Activated CD4-positive, alpha-beta T cell treated with anti-CD3 and anti-CD28 coated beads, Interleukin-2, amount 50 U/mL, for 48 hours (primary cell): ENCODE data around the gene CORO7.

Experiments used
- DNase-seq, 2 experiments: peaks; one replicate each; pipeline ENCODE4 v3.0.0-alpha.2; 2020

Gene CORO7

GRCh38 chr16:4332623-4333307, 83.6 kb downstream of the CORO7 start:
- DNase-seq: no peak

- DNase-seq: no peak
Measured at GRCh38 chr16:4332083-4332482, 84.3 kb downstream of the CORO7 start.

- DNase-seq: peak; percentile 77 to 82
Measured at GRCh38 chr16:4330277-4330874, 86.0 kb downstream of the CORO7 start.

DNA sequence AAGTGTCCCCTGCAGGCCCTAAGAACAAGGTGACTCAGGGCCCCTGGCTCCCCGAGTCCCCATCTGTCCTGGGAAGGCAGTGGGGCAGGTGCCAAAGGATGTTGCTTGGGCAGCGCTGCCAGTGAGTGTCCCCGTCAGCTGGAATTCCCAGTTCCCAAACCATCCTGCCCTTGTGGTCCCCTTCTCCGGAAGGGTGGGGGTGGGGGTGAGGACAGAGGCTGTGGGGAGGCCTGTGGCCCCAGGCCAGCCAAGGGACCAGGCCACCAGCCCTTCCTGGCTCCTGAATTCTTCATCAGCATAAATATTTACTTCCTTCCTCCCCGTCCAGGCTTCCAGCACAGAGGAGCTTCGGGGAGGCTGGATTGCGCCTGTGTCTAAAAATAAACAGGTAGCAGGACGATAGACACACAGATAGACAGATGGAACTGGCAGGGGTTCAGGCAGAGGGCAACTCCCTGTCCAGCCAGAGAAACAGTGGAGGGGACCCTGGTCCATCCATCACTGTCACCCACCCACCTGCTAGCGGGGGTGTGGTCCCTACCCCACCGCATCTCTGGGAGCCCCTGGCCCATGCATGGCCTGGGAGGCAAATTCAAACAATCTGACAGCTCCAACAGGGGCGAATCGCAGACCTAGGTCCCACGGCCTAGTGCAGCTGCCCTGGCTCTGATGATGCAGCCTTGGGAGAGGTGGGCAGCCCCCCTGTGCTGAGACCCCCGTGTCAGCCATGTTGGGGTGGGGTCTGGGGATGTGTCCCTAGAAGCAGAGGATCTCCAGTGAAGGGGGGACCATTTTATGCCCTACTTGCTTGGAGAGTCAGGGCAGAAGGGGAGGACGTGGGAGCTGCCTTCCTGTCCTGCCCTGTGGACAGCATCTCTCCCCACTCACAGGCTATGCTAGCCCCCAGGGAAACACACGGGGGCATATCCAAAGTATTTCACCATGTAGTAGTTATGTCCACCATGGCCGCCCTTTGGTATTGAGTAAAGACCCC, 87.3 kb downstream of the CORO7 start:
- no peak for DNase-seq

GRCh38 chr16:4328046-4328781, 88.2 kb downstream of the CORO7 start:
- DNase-seq: peak; percentile 61 to 69

DNA sequence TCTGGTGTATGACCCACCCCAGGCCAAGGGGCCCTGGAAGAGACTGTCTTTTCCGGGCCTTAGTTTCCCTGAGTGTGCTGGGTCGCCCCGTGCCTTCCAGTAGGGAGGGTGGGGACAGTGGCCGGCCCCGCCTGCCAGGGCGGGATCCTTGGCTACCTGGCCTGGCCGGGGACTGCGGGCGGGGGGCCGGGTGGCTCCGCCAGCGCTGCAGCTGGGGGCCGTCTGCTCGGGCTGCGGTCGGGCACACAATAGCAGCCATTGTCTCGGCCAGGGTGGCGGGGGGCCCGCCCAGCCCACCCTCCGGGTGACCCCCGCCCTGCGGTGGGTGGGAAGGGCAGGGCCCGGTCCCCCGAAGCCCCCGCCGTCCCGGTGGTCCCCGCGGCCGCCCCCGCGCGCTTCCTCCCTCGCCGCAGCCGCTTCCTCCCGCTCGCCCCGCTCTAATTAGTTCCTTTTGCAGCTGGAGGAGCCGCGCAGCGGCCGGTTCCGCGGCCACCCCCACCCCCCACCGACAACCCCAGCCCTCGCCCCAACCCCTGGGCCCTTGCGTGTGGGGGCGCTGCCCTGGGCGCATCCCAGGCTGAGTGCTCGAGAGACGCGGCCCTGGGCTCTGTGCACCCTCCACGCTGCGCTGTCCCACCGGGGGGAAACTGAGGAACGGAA, 88.9 kb downstream of the CORO7 start:
- no peak for DNase-seq

DNA sequence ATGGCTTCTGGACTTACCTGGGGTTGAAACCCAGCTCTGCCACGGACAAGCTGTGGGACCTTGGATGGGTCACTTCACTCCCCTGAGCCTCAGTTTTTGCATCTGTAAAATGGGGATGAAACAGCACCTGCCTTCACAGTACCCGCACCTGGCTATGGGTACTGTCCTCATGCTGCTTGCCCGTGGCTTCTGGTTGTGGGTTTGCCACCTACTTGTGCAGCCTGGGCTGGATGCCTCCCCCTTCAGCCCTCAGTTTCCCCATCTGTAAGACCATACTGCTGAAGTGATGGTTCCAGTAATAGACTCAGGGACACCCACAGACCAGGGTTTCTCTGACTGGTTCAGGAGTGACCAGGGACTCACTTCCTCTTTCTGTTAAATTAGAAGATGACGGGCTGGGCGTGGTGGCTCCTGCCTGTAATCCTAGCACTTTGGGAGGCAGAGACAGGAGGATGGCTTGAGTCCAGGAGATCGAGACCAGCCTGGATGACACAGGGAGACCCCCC, 91.1 kb downstream of the CORO7 start:
- DNase-seq: no peak

- DNase-seq: no peak
Measured at GRCh38 chr16:4324492-4325252, 91.7 kb downstream of the CORO7 start.

GRCh38 chr16:4323845-4324488, 92.4 kb downstream of the CORO7 start:
- DNase-seq: no peak

GRCh38 chr16:4323071-4323844, 93.1 kb downstream of the CORO7 start:
- no peak for DNase-seq

GRCh38 chr16:4322121-4323052, 94.0 kb downstream of the CORO7 start:
- DNase-seq: no peak

- DNase-seq: no peak
Measured at GRCh38 chr16:4321286-4322120, 94.9 kb downstream of the CORO7 start.

- no peak for DNase-seq
Measured at GRCh38 chr16:4320571-4321137, 95.7 kb downstream of the CORO7 start.

DNA sequence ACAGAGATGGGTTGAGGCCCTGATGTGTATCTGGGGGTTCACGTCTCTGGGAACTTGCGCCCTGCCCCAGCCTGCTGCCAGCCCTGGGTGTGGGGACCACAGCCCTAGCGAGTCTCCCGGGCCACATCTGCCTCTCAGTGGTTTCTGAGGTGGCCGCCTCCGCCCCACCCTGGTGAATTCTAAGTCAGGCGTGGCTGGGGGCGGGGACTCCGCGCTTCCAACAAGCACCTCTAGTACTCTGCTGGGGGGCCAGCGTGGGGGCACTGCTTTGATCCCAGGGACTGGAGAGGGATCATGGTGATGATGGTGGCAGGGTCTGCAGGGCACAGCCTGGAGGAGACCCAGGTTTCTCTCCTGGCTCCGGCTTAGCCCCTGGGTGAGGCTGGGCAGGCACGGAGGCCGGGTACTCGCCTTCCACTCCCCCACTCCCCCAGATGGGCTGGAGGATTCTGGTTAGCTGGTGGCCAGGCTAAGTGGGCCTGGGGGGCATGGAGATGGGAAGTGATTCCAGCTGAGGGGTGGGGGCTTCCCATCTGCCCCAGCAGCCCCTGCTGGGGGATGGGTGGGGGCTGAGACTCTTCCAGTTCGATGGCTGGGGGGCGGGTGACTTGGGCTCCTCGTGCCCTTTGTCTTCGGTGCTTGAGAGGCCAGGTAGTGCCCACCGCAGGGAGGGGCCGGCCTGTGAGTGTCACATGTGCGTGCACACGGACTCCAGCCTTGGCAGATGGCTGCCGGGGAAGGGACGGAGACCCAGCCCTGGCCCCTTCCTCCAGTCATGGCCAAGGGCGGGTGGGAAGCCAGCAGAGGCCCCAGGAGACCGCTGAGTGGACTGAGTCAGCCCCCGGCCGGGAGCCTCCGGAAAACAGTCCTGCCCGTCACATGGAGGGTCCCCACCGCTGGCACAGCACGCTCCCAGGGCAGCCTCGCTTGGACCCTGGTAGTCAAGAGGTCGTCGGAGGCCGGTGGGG, 96.7 kb downstream of the CORO7 start:
- DNase-seq: peak; percentile 62 to 75

DNA sequence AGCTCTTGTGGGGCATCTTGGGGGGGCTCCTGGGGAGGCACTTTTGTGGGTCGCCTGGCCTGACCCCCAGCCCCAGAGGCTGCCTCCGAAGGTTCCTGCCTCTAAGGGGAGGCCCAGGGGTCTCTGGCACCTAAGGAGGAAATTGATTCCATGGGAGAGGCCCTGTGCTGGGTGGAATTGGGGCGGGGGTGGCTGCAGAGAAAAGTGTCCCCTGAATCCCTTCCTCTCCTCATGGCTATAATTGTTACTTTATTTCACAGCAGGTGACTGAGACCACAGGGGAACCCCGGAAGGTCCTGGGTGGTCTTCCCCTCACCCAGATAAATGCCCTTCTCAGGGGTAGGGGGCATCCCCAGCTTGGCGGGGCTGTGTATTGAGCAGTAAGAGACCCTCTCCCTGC, 97.4 kb downstream of the CORO7 start:
- DNase-seq: no peak

DNA sequence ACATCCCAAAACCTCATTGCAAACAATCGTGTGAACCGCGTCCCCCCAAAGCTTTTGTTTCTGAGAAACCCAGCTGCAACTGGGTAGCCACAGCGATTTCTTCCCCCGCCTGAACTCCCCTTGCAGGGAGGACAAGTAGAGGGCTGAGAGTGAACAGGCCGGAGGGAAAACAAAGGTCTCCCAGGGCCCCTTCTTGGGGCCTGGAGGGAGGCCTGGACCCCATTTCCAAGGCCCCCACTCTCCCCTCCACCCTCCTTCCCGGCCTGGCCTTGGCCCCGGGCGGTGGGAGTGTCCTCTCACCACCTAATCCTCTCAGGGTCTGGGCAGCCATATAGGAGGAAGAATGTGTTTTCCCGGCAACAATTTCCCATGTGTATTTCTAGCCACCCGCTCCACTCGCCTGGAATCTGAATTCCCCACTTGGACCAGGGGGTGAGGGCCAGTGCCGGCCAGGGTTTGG, 97.9 kb downstream of the CORO7 start:
- DNase-seq: no peak
